KOPT-K1 (cell line): ENCODE measurements around the gene STRBP.

Source experiments
- H3K27ac ChIP-seq: fragments of 200-600 bp; sonication (generic); 2 replicates; pipeline ENCODE4 v1.5.1; 2016; ENCODE audit warnings: antibody characterized with exemption, mild to moderate bottlenecking, low read depth, low read length; ENCODE audit not compliant: poor library complexity, severe bottlenecking
- H3K36me3 ChIP-seq: fragments of 200-600 bp; sonication (generic); 2 replicates; pipeline ENCODE4 v1.5.1; 2017; ENCODE audit warnings: antibody characterized with exemption, mild to moderate bottlenecking, low read length, moderate library complexity; ENCODE audit not compliant: insufficient read depth
- H3K9me3 ChIP-seq: fragments of 200-600 bp; sonication (generic); 2 replicates; pipeline ENCODE4 v1.5.1; 2017; ENCODE audit warnings: antibody characterized with exemption, low read length, mild to moderate bottlenecking; ENCODE audit not compliant: insufficient read depth, poor library complexity, severe bottlenecking

The STRBP gene

DNA sequence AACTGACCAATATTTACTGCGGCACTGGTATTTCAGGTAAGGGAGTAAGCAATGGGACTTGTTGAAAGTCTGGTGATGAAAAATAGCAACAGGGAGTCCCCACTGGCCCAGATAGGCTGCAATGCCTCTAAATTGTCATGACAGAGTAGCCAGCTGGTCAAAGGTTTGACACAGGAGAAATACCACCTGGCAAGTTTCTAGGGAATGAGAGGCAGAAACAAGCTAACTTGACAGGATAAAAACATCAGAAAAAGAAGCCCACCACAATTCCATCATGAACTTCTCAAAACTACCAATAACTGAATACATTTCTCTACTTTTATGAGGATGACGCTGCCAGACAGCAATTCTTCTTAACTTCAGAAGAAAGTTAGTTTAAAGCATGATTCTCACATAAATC is 99.8 kb downstream of the STRBP start:
- Histone ChIP-seq H3K9me3 (no peaks in the 10 kb centered on the region), H3K27ac (no peak overlapping the region), H3K36me3 (no peaks in the 10 kb centered on the region)

DNA sequence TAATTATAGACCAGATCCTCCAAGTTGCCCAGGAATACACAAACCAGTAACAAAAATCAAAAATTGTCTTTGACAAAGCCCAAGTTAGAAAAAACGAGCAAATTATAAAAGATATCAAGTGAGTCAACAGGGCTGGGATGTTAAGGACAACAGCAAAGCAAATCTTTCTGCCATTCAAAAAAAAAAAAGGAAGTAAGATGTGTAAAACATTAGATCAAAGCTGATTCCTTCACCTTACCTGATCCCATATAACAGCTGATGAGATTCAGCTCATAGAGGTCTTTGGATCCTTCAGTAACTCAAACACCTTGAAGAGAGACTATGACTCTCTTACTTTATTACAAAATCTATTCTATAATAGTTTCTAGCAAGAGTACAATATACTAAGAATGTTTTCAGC is 100.9 kb downstream of the STRBP start:
- Histone ChIP-seq H3K27ac (no peak overlapping the region), H3K36me3 (no peaks in the 10 kb centered on the region), H3K9me3 (no peaks in the 10 kb centered on the region)

GRCh38 chr9:123165813-123166212 is 102.6 kb downstream of the STRBP start:
- no peak overlapping the region for H3K27ac ChIP-seq
- H3K9me3 ChIP-seq = no peaks in the 10 kb centered on the region
- no peaks in the 10 kb centered on the region for H3K36me3 ChIP-seq

DNA sequence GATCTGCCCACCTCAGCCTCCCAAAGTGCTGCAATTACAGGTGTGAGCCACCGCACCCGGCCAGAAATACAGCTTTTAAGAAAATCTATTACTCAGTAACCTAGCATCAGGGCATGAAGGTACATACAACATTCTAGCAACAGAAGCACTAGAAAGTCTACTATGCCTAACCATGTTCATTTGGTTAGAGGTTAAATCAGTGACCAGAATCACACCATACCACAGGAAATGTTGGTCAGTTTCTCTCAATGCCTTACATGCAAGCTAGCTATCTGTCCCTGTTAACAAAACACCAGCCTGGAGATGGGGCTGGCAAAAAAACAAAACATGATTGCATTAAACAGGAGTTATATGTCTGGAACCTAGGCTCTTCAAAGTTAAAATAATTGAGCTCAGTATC is 104.1 kb downstream of the STRBP start:
- Histone ChIP-seq H3K36me3 (no peaks in the 10 kb centered on the region), H3K27ac (no peak overlapping the region), H3K9me3 (no peaks in the 10 kb centered on the region)

- Histone ChIP-seq H3K9me3 (no peaks in the 10 kb centered on the region), H3K36me3 (peaks cover 4% of the 10 kb centered on the region), H3K27ac (no peak overlapping the region)
Observed at GRCh38 chr9:123162791-123163345, 105.5 kb downstream of the STRBP start.

DNA sequence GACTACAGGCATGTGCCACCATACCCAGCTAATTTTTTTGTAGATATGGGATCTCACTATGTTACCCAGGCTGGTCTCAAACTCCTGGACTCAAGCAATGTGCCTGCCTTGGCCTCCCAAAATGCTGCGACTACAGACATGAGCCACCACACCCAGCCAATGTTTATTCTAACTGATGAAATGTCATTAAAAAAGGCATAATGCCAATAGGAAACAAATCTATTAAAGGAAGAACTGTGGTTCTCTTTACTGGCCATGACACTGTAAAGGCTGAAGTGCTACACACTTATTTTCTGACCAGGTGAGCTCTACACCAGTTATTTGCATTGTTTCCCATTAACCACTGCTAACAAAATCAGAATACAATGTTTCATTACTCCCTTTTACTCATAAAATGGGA is 106.0 kb downstream of the STRBP start:
- Histone ChIP-seq H3K27ac (no peak overlapping the region), H3K36me3 (peaks cover 9% of the 10 kb centered on the region), H3K9me3 (no peaks in the 10 kb centered on the region)

DNA sequence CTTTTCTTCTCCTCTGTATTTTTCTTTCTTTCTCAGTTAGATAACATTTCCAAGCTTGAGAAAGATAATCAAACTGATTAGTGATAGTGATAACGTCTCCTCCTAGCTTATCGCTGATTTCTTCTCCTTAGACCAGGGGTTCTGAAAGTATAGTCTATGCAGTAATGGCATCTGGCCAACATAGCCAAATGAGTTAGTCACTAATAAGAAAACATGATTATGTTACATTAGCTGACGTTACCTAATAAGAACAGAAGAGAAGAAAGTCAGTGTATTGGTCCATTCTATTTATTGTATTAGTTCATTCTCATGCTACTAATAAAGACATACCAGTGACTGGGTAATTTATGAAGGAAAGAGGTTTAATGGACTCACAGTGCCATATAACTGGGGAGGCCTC is 111.2 kb downstream of the STRBP start:
- no peaks in the 10 kb centered on the region for H3K9me3 ChIP-seq
- H3K27ac ChIP-seq = no peak overlapping the region
- H3K36me3 ChIP-seq = peaks cover 42% of the 10 kb centered on the region

GRCh38 chr9:123150708-123151503 is 117.5 kb downstream of the STRBP start:
- Histone ChIP-seq H3K9me3 (no peaks in the 10 kb centered on the region), H3K27ac (no peak overlapping the region), H3K36me3 (peaks cover 32% of the 10 kb centered on the region)

DNA sequence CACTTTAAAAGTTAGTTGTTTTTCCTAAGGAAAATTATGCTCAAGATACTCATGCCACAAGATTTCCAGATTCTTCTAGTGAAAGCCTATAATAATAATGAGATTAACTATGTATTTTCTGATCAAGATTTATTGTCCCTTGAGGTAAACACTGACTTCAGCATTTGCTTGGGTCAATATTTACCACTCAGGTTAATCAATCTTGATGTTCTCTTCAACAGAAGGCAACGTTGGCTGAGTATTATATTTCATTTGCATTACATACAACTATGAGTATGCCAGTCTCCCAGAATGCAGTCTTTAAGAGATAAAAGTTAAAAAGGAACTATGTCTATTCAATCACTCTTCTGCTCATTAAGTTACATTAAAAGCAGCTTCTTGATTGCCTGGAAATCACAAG is 119.3 kb downstream of the STRBP start:
- Histone ChIP-seq H3K36me3 (peaks cover 24% of the 10 kb centered on the region; the same call in 1 of the 2 replicates), H3K9me3 (no peaks in the 10 kb centered on the region), H3K27ac (no peak overlapping the region)

GRCh38 chr9:123138163-123138562 is 130.2 kb downstream of the STRBP start:
- peaks cover 38% of the 10 kb centered on the region for H3K36me3 ChIP-seq
- no peaks in the 10 kb centered on the region for H3K9me3 ChIP-seq
- H3K27ac ChIP-seq = no peak overlapping the region

- H3K36me3 ChIP-seq = peaks cover 58% of the 10 kb centered on the region
- H3K9me3 ChIP-seq = no peaks in the 10 kb centered on the region
- H3K27ac ChIP-seq = no peak overlapping the region
Observed at GRCh38 chr9:123135430-123135829, 133.0 kb downstream of the STRBP start.

DNA sequence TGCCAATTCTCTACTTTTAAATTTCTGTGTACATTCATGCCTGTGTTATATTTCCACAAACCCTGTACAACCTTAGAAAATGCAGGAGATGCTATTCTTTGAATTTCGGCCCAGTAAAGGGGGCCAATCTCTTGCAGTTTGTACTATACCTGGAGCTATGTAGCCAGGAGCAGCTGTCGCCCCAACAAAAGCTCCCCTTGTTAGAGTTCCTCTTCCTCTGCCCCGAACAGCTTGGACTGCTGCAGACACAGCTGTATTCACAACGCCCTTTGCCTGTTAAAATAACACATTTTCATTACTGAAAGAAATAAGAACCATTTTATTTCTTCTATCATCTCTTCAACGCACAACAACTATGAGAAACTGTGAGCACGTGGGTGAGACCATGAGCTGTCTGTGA is 135.7 kb downstream of the STRBP start:
- no peaks in the 10 kb centered on the region for H3K9me3 ChIP-seq
- H3K27ac ChIP-seq = no peak overlapping the region
- H3K36me3 ChIP-seq = peaks cover 72% of the 10 kb centered on the region

DNA sequence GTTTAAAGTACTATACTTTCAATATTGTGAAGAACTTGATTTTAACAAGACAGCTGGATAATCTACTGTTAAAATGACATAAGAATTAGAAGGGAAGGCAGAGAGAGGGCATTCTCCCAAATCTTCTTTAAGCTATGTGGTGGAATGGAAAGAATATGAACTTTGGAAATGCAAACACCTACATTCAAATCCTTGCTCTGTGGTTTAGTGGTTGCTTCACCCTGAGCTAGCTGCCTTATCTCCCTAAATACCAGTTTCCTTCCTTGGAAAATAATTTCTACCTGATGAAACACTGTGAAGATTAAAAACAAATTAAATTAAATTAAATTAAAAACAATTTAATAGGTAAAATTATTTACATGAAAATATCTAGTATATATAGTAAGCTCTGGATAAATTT is 136.4 kb downstream of the STRBP start:
- Histone ChIP-seq H3K36me3 (peaks cover 79% of the 10 kb centered on the region), H3K9me3 (no peaks in the 10 kb centered on the region), H3K27ac (no peak overlapping the region)

DNA sequence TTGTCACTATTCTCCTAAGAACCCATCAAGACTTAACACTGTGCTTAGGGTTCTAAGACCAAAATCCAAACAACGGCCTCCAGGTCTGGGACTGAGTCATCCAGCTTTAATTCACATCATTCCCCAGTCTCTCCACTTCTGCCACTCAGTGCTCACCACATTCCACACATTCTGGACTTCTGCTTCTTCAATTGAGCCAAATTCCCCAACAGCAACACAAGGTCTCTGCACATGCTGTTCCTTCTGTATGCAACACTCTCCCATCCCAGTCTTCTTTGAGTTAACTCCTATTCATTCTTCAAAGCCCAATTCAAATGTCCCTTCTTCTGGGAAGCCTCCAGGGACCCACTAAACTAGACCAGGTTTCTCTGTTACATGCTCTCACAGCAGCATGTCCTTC is 137.1 kb downstream of the STRBP start:
- Histone ChIP-seq H3K9me3 (no peaks in the 10 kb centered on the region), H3K36me3 (peaks cover 85% of the 10 kb centered on the region), H3K27ac (no peak overlapping the region)

- H3K27ac ChIP-seq = no peak overlapping the region
- no peaks in the 10 kb centered on the region for H3K9me3 ChIP-seq
- H3K36me3 ChIP-seq = peaks cover 71% of the 10 kb centered on the region
Observed at GRCh38 chr9:123129423-123129822, 139.0 kb downstream of the STRBP start.

DNA sequence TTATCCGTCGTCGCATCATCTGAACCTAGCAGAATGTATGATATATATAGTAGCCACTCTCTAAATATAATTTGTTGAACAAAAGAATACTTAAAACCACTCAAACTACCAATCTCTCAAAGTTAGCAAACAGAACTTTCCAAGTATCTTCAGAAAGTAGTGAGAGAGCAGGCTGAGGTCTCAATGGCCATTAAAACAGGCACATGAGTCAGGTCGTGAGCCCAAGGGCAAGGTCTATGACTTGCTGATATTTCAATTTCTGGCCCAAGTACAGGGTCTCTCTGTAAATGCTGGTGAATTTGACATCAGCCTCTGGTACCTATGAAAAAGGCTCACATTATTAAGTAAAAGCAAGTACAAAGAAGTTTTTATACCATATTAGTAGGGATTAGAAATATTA is 139.8 kb downstream of the STRBP start:
- Histone ChIP-seq H3K9me3 (no peaks in the 10 kb centered on the region), H3K36me3 (peaks cover 64% of the 10 kb centered on the region), H3K27ac (no peak overlapping the region)
